AG09309 (cell line): Measurements from ENCODE around the gene SLC8A1.

ENCODE experiments used
- DNase-seq: peaks from one replicate; pipeline ENCODE4 v3.0.0-alpha.2; 2010; ENCODE audit warnings: low read depth
- H3K4me3 ChIP-seq: 2 replicates; pipeline ENCODE4 v1.5.1; 2011; ENCODE audit warnings: mild to moderate bottlenecking, low read depth, low read length, moderate library complexity; ENCODE audit not compliant: control insufficient read depth
- TF ChIP-seq, protein P1 (sequence below): IDR thresholded peaks from 2 replicates; pipeline ENCODE4 v1.5.1; 2011; ENCODE audit warnings: mild to moderate bottlenecking, low read depth, low read length, inconsistent platforms; ENCODE audit not compliant: insufficient read depth, control insufficient read depth; ENCODE audit errors: missing control alignments

Gene SLC8A1

DNA sequence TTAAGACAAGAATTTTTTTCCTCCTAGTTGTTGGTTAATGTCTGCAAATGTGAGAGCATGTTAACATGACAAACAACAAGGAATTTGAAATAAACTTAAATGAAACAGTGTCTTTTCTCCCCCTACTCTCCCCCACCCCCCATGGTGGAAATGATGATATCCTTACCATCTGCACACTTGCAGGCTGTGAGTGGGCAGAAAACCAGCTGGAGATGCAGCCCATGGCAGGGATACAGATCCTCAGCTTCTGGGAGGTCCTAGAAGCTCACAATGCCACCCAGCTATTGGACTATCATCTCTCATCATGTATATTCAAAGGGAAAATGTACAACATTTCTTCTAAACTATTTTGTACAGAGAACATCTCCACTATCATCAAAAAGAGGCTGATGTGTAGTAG, 196.8 kb downstream of the SLC8A1 start:
- DNase-seq: no peak
- TF ChIP-seq, protein P1, sequence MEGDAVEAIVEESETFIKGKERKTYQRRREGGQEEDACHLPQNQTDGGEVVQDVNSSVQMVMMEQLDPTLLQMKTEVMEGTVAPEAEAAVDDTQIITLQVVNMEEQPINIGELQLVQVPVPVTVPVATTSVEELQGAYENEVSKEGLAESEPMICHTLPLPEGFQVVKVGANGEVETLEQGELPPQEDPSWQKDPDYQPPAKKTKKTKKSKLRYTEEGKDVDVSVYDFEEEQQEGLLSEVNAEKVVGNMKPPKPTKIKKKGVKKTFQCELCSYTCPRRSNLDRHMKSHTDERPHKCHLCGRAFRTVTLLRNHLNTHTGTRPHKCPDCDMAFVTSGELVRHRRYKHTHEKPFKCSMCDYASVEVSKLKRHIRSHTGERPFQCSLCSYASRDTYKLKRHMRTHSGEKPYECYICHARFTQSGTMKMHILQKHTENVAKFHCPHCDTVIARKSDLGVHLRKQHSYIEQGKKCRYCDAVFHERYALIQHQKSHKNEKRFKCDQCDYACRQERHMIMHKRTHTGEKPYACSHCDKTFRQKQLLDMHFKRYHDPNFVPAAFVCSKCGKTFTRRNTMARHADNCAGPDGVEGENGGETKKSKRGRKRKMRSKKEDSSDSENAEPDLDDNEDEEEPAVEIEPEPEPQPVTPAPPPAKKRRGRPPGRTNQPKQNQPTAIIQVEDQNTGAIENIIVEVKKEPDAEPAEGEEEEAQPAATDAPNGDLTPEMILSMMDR: no peak
- H3K4me3 ChIP-seq: no peak overlapping the region

DNA sequence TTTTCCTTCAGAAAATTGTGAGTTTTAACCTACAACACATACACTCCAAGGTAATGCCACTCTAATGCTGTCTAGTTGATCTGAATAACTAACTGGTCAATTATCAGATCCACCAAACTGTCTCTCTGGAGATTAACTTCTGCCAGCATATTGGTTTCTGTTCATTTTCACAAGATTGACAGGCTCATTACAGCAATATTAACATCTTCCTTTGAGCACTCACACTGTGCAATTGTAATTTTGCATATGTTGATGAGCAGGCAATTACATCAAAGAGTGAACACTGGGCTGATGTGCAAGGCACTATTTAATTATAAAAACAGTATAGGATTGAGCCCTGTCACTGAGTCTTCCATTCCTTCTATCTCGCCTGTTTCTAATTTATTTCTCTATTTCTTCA, 197.3 kb downstream of the SLC8A1 start:
- no peak overlapping the region for H3K4me3 ChIP-seq
- TF ChIP-seq, protein P1: no peak
- no peak for DNase-seq

DNA sequence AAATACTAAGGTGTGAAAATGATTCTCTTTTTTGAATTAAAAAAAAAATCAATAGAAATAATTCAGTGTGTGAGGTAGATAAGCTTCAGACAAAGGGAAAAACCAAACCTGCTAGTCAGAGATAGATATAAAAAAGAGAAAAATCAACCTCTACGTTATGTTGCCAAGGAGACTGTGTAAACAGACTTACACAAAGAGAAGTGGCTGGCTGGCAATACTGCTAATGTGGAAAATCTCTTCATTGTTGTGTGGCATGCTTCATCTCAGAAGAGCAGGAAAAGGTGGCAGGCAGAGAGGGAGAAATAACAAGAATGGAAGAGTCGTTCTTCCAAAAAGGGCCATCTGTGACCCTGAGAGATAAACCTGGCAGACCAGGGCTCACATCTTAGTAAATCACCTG, 200.8 kb downstream of the SLC8A1 start:
- no peak for DNase-seq

DNA sequence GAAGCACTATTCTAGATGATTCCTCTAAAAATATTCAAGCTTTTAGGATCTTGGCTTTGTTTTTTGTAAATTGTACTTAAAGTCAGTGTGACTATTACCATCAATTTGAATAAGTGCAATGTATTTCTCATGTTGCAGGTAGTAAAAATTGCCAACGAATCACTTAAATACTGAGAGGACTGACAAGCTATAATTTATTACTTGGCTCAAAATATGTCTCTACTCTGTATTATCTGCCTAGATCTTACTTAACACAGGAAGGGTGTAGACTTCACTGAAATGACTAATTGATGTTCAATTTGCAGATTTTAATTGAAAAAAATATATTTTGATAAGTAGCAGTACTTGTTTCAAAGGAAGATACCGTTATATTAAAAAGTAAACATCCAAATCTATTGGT, 202.3 kb downstream of the SLC8A1 start:
- no peak for DNase-seq
- TF ChIP-seq, protein P1: no peak
- H3K4me3 ChIP-seq: no peak overlapping the region

More for the DNA sequence above, 200.8 kb downstream of the SLC8A1 start:
- TF ChIP-seq, protein P1: no peak
- no peak overlapping the region for H3K4me3 ChIP-seq

DNA sequence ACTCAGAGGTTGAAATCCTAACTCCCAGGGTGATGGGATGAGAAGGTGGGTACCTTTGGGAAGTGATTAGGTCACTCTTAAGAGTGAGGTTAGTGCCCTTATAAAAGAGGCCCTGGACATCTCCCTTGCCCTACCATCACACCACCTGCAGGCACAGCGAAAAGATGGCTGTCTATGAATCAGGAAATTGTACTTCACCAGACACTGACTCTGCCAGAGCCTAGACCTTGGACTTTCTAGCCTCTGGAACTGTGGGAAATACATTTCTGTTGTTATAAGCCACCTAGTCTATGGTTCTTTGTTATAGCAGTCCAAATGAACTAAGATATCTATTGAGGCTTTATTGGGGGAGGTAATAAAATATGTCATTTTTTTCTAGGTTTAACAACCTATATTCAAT, 203.6 kb downstream of the SLC8A1 start:
- DNase-seq: no peak
- no peak overlapping the region for H3K4me3 ChIP-seq
- TF ChIP-seq, protein P1: no peak

DNA sequence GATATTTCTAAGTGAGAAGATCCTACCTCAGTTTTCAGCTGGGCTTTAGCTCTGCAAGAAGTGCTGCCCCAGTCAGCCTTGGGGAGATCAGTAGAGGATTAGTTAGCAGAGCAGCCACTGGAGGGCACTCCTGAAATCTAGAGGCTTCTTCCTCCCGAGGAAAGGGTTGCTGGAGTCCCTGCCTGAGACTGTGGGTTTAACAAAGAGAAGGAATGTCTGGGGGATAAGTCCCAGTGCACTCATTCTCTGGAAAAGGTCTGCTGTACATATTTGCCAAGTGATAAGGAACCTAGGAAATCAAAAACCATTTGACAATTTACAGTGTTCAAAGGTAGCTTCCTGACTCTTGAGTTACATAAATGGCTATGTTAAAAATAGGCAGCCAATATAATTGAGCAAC, 207.2 kb downstream of the SLC8A1 start:
- H3K4me3 ChIP-seq: no peak overlapping the region
- peak; percentile 40 for DNase-seq
- TF ChIP-seq, protein P1: peak; percentile 77

DNA sequence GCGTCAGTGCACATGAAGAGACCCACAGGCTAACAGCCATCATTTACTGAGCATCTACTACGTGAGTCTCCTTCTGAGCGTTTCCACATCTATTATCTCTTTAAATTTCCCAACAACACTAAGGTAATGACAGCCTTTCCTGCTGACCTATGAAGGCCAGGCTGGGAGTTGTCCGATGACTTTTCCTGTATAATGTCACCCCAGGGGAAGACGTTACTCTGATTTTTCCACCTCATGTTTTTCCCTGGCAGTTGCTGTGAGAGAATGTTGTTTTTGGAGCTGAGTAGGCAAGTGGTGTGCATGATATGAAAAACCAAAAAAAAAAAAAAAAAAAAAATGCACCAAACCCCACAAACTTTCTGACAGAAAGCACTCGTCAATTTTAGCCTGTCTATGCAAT, 207.6 kb downstream of the SLC8A1 start:
- TF ChIP-seq, protein P1: no peak
- DNase-seq: no peak
- H3K4me3 ChIP-seq: no peak overlapping the region
